NT2/D1 (cell line): ENCODE results near the gene IER5L.

Experiments used
- DNase-seq: peaks from one replicate; pipeline ENCODE4 v3.0.0-alpha.2; 2011; ENCODE audit warnings: low read depth, low spot score
- H3K27me3 ChIP-seq: 2 replicates; pipeline ENCODE4 v1.6.0; 2011; ENCODE audit warnings: mild to moderate bottlenecking; ENCODE audit not compliant: insufficient read length, insufficient read depth
- H3K36me3 ChIP-seq: 2 replicates; pipeline ENCODE4 v1.6.1; 2011; ENCODE audit warnings: mild to moderate bottlenecking, low read length, mixed read lengths; ENCODE audit not compliant: insufficient read depth, insufficient read length
- H3K4me1 ChIP-seq: 2 replicates; pipeline ENCODE4 v1.5.1; 2011; ENCODE audit not compliant: insufficient read depth, insufficient read length
- H3K4me3 ChIP-seq: 2 replicates; pipeline ENCODE4 v1.5.1; 2011; ENCODE audit warnings: low read depth; ENCODE audit not compliant: insufficient read length
- H3K9ac ChIP-seq: 2 replicates; pipeline ENCODE4 v1.6.0; 2011; ENCODE audit warnings: low read depth; ENCODE audit not compliant: insufficient read length
- H3K9me3 ChIP-seq: 2 replicates; pipeline ENCODE4 v1.5.1; 2011; ENCODE audit warnings: mild to moderate bottlenecking, low read length; ENCODE audit not compliant: insufficient read depth
- SUZ12 ChIP-seq: IDR thresholded peaks from 2 replicates; pipeline ENCODE4 v1.6.1; 2011; ENCODE audit not compliant: insufficient read length, insufficient read depth; ENCODE audit errors: extremely low read depth
- YY1 ChIP-seq: IDR thresholded peaks from 2 replicates; pipeline ENCODE4 v1.6.1; 2011; ENCODE audit not compliant: insufficient read length, insufficient read depth
- ZNF274 ChIP-seq: IDR thresholded peaks from 2 replicates; pipeline ENCODE4 v1.6.1; 2011; ENCODE audit warnings: mild to moderate bottlenecking, low read depth, low read length

IER5L gene

GRCh38 chr9:129177791-129178567 lies at the start of gene IER5L:
TSS of gene IER5L (minus strand) at chr9:129178261. CDS start at chr9:129178052, 209 bp downstream.
- H3K4me3 ChIP-seq, result peak within 1 kb of the TSS; percentile 85
- no peaks in the 10 kb centered on the region for H3K9me3 ChIP-seq
- peaks cover 6% of the 10 kb centered on the region for H3K36me3 ChIP-seq
- DNase-seq, result peak; percentile 93
- peaks cover 21% of the 10 kb centered on the region for H3K4me1 ChIP-seq
- H3K9ac ChIP-seq, result peak within 1 kb of the TSS; percentile 94
- TF ChIP-seq ZNF274, result no peak
- no peak for TF ChIP-seq YY1
- no peak for TF ChIP-seq SUZ12
- peaks cover 51% of the 10 kb centered on the region for H3K27me3 ChIP-seq

GRCh38 chr9:129227843-129228189 lies 49.8 kb upstream of the IER5L start:
- TF ChIP-seq YY1 (no peak), ZNF274 (no peak), SUZ12 (no peak)
- no peaks in the 10 kb centered on the region for H3K27me3 ChIP-seq
- H3K4me1 ChIP-seq, result peaks cover 25% of the 10 kb centered on the region
- no peak overlapping the region for H3K4me3 ChIP-seq
- no peaks in the 10 kb centered on the region for H3K36me3 ChIP-seq
- no peak for DNase-seq
- no peaks in the 10 kb centered on the region for H3K9me3 ChIP-seq
- H3K9ac ChIP-seq, result no peak overlapping the region

GRCh38 chr9:129225815-129226214 lies 47.8 kb upstream of the IER5L start:
- Histone ChIP-seq H3K9ac (peak overlapping the region; percentile 77), H3K9me3 (no peaks in the 10 kb centered on the region), H3K4me1 (peaks cover 31% of the 10 kb centered on the region), H3K36me3 (no peaks in the 10 kb centered on the region), H3K27me3 (no peaks in the 10 kb centered on the region), H3K4me3 (peak overlapping the region; percentile 31)
- DNase-seq, result peak; percentile 58
- TF ChIP-seq SUZ12, result no peak
- TF ChIP-seq YY1, result no peak
- TF ChIP-seq ZNF274, result no peak

GRCh38 chr9:129225490-129225778 lies 47.4 kb upstream of the IER5L start:
- Histone ChIP-seq H3K9me3 (no peaks in the 10 kb centered on the region), H3K27me3 (no peaks in the 10 kb centered on the region), H3K36me3 (no peaks in the 10 kb centered on the region), H3K4me1 (peaks cover 31% of the 10 kb centered on the region), H3K4me3 (no peak overlapping the region), H3K9ac (no peak overlapping the region)
- no peak for TF ChIP-seq SUZ12
- no peak for TF ChIP-seq ZNF274
- TF ChIP-seq YY1, result no peak
- no peak for DNase-seq

- no peak overlapping the region for H3K4me3 ChIP-seq
- no peak overlapping the region for H3K9ac ChIP-seq
- H3K9me3 ChIP-seq, result no peaks in the 10 kb centered on the region
- no peak for DNase-seq
- no peak for TF ChIP-seq SUZ12
- TF ChIP-seq YY1, result no peak
- no peak for TF ChIP-seq ZNF274
- no peaks in the 10 kb centered on the region for H3K36me3 ChIP-seq
- peaks cover 27% of the 10 kb centered on the region for H3K4me1 ChIP-seq
- no peaks in the 10 kb centered on the region for H3K27me3 ChIP-seq
Measured at GRCh38 chr9:129224618-129225489, 46.8 kb upstream of the IER5L start.

- DNase-seq, result no peak
- Histone ChIP-seq H3K4me3 (no peak overlapping the region), H3K27me3 (no peaks in the 10 kb centered on the region), H3K4me1 (peaks cover 29% of the 10 kb centered on the region), H3K9me3 (no peaks in the 10 kb centered on the region), H3K36me3 (no peaks in the 10 kb centered on the region), H3K9ac (no peak overlapping the region)
- no peak for TF ChIP-seq SUZ12
- no peak for TF ChIP-seq ZNF274
- no peak for TF ChIP-seq YY1
Measured at GRCh38 chr9:129223551-129224208, 45.6 kb upstream of the IER5L start.

- H3K4me3 ChIP-seq, result no peak overlapping the region
- no peaks in the 10 kb centered on the region for H3K27me3 ChIP-seq
- no peaks in the 10 kb centered on the region for H3K36me3 ChIP-seq
- H3K4me1 ChIP-seq, result peaks cover 32% of the 10 kb centered on the region
- no peaks in the 10 kb centered on the region for H3K9me3 ChIP-seq
- no peak overlapping the region for H3K9ac ChIP-seq
- no peak for DNase-seq
- TF ChIP-seq YY1, result no peak
- no peak for TF ChIP-seq ZNF274
- no peak for TF ChIP-seq SUZ12
Measured at GRCh38 chr9:129222819-129223218, 44.8 kb upstream of the IER5L start.
